ENCODE results near the gene KCNE4.
A peak's percentile ranks its signal among the peaks of the same experiment; 100 is the strongest.

Gene KCNE4

GRCh38 chr2:223090540-223091235 is 38.7 kb downstream of the KCNE4 start:
- H3K27ac ChIP-seq: no peak overlapping the region
- no peaks in the 10 kb centered on the region for H3K27me3 ChIP-seq
- DNase-seq: no peak
- no peak for TF ChIP-seq CTCF (IDR thresholded peaks at IDR 0.05)
- no peaks in the 10 kb centered on the region for H3K9me3 ChIP-seq
- intact Hi-C loops (cut with DNase I; ENCODE audit: low total_unique reads): no loop called here
- H3K36me3 ChIP-seq: no peaks in the 10 kb centered on the region
- H3K4me3 ChIP-seq: no peak overlapping the region
- peaks cover 0 to 21% (median 7%) of the 10 kb centered on the region in 4 donors for H3K4me1 ChIP-seq

- no peaks in the 10 kb centered on the region for H3K27me3 ChIP-seq
- no peak for TF ChIP-seq CTCF (IDR thresholded peaks at IDR 0.05)
- no peaks in the 10 kb centered on the region for H3K36me3 ChIP-seq
- DNase-seq: no peak
- H3K27ac ChIP-seq: peak overlapping the region; percentile 72 to 74
- H3K9me3 ChIP-seq: no peaks in the 10 kb centered on the region
- intact Hi-C loops (cut with DNase I; ENCODE audit: low total_unique reads): no loop called here
- peaks cover 0 to 21% (median 7%) of the 10 kb centered on the region in 4 donors for H3K4me1 ChIP-seq
- H3K4me3 ChIP-seq: no peak overlapping the region
Observed at GRCh38 chr2:223092667-223093066, 40.7 kb downstream of the KCNE4 start.

- peak; percentile 76 to 91 for DNase-seq
- TF ChIP-seq CTCF (IDR thresholded peaks at IDR 0.05): no peak
- Histone ChIP-seq H3K36me3 (no peaks in the 10 kb centered on the region), H3K27me3 (no peaks in the 10 kb centered on the region), H3K27ac (peak overlapping the region; percentile 72 to 74), H3K4me3 (peak overlapping the region in 1 of 2 donors; percentile 5), H3K4me1 (peaks cover 0 to 21% (median 7%) of the 10 kb centered on the region in 4 donors), H3K9me3 (no peaks in the 10 kb centered on the region)
- intact Hi-C loops (cut with DNase I; ENCODE audit: low total_unique reads): no loop called here
Observed at GRCh38 chr2:223093436-223094241, 41.6 kb downstream of the KCNE4 start.

- TF ChIP-seq CTCF (IDR thresholded peaks at IDR 0.05): no peak
- H3K36me3 ChIP-seq: no peaks in the 10 kb centered on the region
- H3K27ac ChIP-seq: no peak overlapping the region
- peaks cover 0 to 28% (median 11%) of the 10 kb centered on the region in 4 donors for H3K4me1 ChIP-seq
- H3K4me3 ChIP-seq: no peak overlapping the region
- no peaks in the 10 kb centered on the region for H3K27me3 ChIP-seq
- no peak for DNase-seq
- intact Hi-C loops (cut with DNase I; ENCODE audit: low total_unique reads): loop anchor here (5.0 kb wide), 1 partner anchor 113 kb away; no protein-coding TSS in a partner anchor
- H3K9me3 ChIP-seq: no peaks in the 10 kb centered on the region
Observed at GRCh38 chr2:223095207-223095606, 43.2 kb downstream of the KCNE4 start.

- Histone ChIP-seq H3K9me3 (no peaks in the 10 kb centered on the region), H3K4me3 (no peak overlapping the region), H3K27me3 (no peaks in the 10 kb centered on the region), H3K27ac (no peak overlapping the region), H3K4me1 (peaks cover 0 to 40% (median 20%) of the 10 kb centered on the region in 4 donors), H3K36me3 (no peaks in the 10 kb centered on the region)
- intact Hi-C loops (cut with DNase I; ENCODE audit: low total_unique reads): loop anchor here (5.0 kb wide), 1 partner anchor 114 kb away; no protein-coding TSS in a partner anchor
- no peak for DNase-seq
- no peak for TF ChIP-seq CTCF (IDR thresholded peaks at IDR 0.05)
Observed at GRCh38 chr2:223096235-223096970, 44.4 kb downstream of the KCNE4 start.

Data from tibial artery (tissue), 4 donors.